ENCODE measurements around the gene CFAP45. TPM values are rescaled to one million over a fixed set of nuclear protein-coding genes. Genes with fewer than 3 reads are reported as not detected.

CFAP45 gene
- total and polyA plus RNA-seq, 4 experiments from 2014 or later, result 0.15 to 0.67 (median 0.52) TPM; not detected in 1

DNA sequence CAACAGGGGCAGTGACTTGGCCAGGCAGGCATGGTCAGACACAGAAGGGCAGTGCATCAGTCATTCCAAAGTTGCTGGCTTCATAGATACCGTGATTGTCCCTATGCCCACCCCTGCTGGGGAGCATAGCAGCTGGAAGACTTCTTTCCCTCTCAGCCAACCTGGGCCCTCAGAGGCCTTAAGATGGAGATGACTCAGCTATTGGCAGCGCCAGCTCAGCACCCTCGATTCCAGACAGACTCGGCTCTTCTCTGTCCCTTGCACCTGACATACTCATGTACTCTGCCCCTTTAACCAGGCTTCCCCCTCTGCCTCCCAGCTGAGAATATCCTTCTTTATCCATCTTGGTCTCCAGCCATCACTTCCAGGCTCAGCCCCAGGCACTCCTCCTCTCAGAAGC, 56.5 kb downstream of the CFAP45 start:
- H3K4me3 ChIP-seq (ENCODE audit: low read length in 2 of 2), result no peak overlapping the region
- intact Hi-C loops (cut with micrococcal nuclease), result no loop called here
- no peak overlapping the region for H3K27ac ChIP-seq (ENCODE audit: low read depth, low read length)
- H3K4me1 ChIP-seq (ENCODE audit: insufficient read depth, low read length), result no peaks in the 10 kb centered on the region
- H3K36me3 ChIP-seq (ENCODE audit: insufficient read depth, low read length), result no peaks in the 10 kb centered on the region
- H3K27me3 ChIP-seq (ENCODE audit: insufficient read depth, low read length), result no peaks in the 10 kb centered on the region
- ChIA-PET CTCF (ENCODE audit: partially characterized antibody) (no interaction called here), POLR2A (ENCODE audit: partially characterized antibody) (no interaction called here)
- peaks cover 0 to 3% of the 10 kb centered on the region in 2 donors for H3K36me3 Mint-ChIP-seq
- H3K9me3 ChIP-seq (ENCODE audit: control insufficient read depth in 1 of 2, low read length in 2 of 2), result no peaks in the 10 kb centered on the region
- H3K27ac Mint-ChIP-seq, result no peak overlapping the region
- peaks cover 0 to 2% of the 10 kb centered on the region in 2 donors for H3K27me3 Mint-ChIP-seq
- DNase-seq, result no peak
- no peaks in the 10 kb centered on the region for H3K9me3 Mint-ChIP-seq
- H3K4me3 Mint-ChIP-seq, result no peak overlapping the region
- peaks cover 0 to 9% (median under 1%) of the 10 kb centered on the region in 4 donors for H3K4me1 Mint-ChIP-seq

DNA sequence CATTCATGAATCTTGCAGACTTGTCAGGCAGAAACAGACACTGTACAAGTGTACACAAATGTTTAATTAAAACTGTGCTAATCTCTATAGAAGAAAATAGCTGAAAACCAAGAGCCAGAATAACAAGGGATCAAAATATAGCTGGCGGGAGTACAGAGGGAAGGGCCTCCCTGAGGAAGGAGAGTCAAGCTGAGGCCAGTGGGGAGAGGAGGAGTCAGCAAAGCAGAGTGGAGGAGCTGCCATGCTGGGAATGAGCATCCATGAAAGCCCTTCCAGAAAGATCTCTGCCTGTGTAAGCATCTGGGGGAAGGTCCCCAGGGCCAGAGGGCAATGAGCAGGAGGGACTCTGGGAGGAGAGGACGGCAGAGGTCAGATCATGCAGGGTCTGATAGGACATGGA, 58.2 kb downstream of the CFAP45 start:
- peaks cover 0 to 9% (median 0%) of the 10 kb centered on the region in 4 donors for H3K4me1 Mint-ChIP-seq
- DNase-seq, result no peak
- H3K4me3 ChIP-seq (ENCODE audit: low read length in 2 of 2), result no peak overlapping the region
- H3K9me3 Mint-ChIP-seq, result no peaks in the 10 kb centered on the region
- H3K4me3 Mint-ChIP-seq, result no peak overlapping the region
- intact Hi-C loops (cut with micrococcal nuclease), result no loop called here
- no peaks in the 10 kb centered on the region for H3K9me3 ChIP-seq (ENCODE audit: control insufficient read depth in 1 of 2, low read length in 2 of 2)
- no peaks in the 10 kb centered on the region for H3K27me3 Mint-ChIP-seq
- no peaks in the 10 kb centered on the region for H3K4me1 ChIP-seq (ENCODE audit: insufficient read depth, low read length)
- no peak overlapping the region for H3K27ac ChIP-seq (ENCODE audit: low read depth, low read length)
- ChIA-PET CTCF (ENCODE audit: partially characterized antibody) (interaction anchor here (1.0 to 2.2 kb wide), 3 partner anchors 8 to 49 kb away, joined by 3 to 6 read pairs (median 5); no protein-coding TSS in a partner anchor), POLR2A (ENCODE audit: partially characterized antibody) (interaction anchor here (0.6 kb wide), 1 partner anchor 197 kb away, joined by 3 read pairs; no protein-coding TSS in a partner anchor)
- peak overlapping the region in 1 of 7 donors; percentile 59 for H3K27ac Mint-ChIP-seq
- H3K36me3 Mint-ChIP-seq, result peaks cover 2 to 7% of the 10 kb centered on the region in 2 donors
- H3K27me3 ChIP-seq (ENCODE audit: insufficient read depth, low read length), result no peaks in the 10 kb centered on the region
- no peaks in the 10 kb centered on the region for H3K36me3 ChIP-seq (ENCODE audit: insufficient read depth, low read length)

DNA sequence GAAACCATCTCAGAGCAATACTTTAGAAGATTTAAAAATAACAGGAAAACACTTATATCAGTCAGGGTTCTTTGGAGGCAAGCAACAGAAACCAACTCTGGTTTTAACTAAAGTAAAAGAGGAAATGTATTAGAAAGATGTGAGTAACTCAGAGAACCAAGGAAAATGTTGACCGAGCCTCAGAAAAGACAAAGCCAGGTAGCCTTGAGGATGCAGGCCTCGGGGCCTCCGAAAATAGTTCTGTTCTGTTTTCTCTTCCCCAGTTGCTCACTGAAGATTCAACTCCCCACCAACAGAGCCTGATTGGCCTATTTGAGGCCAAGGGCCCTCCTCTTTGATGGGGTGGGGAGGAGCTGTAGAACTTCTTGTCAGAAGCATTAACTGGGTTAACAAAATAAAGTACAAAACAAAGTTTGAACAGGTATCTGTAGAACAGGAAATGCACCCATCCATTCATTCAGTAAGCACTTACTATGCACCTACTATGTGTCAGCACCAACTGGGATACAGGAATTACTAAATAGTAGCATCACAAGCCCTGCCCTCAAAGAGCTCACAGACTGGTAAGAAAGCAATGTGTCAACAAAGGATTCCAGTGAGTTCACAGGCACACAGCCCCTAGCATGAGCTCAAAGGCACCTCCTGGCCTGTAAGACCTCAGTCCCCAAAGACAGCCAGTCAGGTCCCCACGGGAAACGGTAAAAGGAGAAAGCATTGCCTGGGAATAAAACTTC, 60.7 kb downstream of the CFAP45 start:
- Mint-ChIP-seq H3K36me3 (peaks cover 2 to 4% of the 10 kb centered on the region in 2 donors), H3K9me3 (no peaks in the 10 kb centered on the region), H3K4me1 (peaks cover 0 to 5% (median under 1%) of the 10 kb centered on the region in 4 donors), H3K27ac (peak overlapping the region in 1 of 7 donors; percentile 17), H3K4me3 (no peak overlapping the region), H3K27me3 (no peaks in the 10 kb centered on the region)
- POLR2A ChIA-PET (ENCODE audit: partially characterized antibody), result no interaction called here
- no peak overlapping the region for H3K4me3 ChIP-seq (ENCODE audit: low read length in 2 of 2)
- no peaks in the 10 kb centered on the region for H3K27me3 ChIP-seq (ENCODE audit: insufficient read depth, low read length)
- H3K9me3 ChIP-seq (ENCODE audit: control insufficient read depth in 1 of 2, low read length in 2 of 2), result no peaks in the 10 kb centered on the region
- no peak overlapping the region for H3K27ac ChIP-seq (ENCODE audit: low read depth, low read length)
- no peaks in the 10 kb centered on the region for H3K4me1 ChIP-seq (ENCODE audit: insufficient read depth, low read length)
- no peaks in the 10 kb centered on the region for H3K36me3 ChIP-seq (ENCODE audit: insufficient read depth, low read length)
- DNase-seq, result no peak
- intact Hi-C loops (cut with micrococcal nuclease), result no loop called here
- CTCF ChIA-PET (ENCODE audit: partially characterized antibody), result interaction anchor here (1.0 to 1.3 kb wide), 2 partner anchors 40 to 168 kb away, joined by 3 to 4 read pairs; no protein-coding TSS in a partner anchor

DNA sequence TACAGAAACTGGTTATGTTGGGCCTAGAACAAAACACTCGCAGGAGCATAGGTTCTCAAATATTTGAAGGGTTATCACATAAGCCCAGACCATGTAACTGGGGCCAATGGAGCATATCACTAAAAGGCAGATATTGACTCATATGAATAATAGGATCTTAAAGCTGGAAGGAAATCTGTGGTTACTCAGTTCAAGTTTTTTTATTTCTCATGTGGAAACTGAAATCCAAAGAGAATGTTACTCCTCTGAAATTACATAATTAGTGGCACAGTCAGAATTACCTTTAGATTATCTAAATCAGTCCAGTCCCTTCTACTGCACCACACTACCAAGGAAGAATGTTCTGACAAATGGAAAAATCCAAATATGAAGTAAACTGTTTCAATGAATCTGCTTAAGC, 61.2 kb downstream of the CFAP45 start:
- H3K36me3 ChIP-seq (ENCODE audit: insufficient read depth, low read length), result no peaks in the 10 kb centered on the region
- ChIA-PET POLR2A (ENCODE audit: partially characterized antibody) (no interaction called here), CTCF (ENCODE audit: partially characterized antibody) (no interaction called here)
- Mint-ChIP-seq H3K36me3 (peaks cover 2 to 4% of the 10 kb centered on the region in 2 donors), H3K27ac (peak overlapping the region in 1 of 7 donors; percentile 17), H3K4me1 (peaks cover 0 to 5% (median under 1%) of the 10 kb centered on the region in 4 donors), H3K4me3 (no peak overlapping the region), H3K9me3 (no peaks in the 10 kb centered on the region), H3K27me3 (no peaks in the 10 kb centered on the region)
- no peak overlapping the region for H3K4me3 ChIP-seq (ENCODE audit: low read length in 2 of 2)
- intact Hi-C loops (cut with micrococcal nuclease), result no loop called here
- no peaks in the 10 kb centered on the region for H3K27me3 ChIP-seq (ENCODE audit: insufficient read depth, low read length)
- no peaks in the 10 kb centered on the region for H3K4me1 ChIP-seq (ENCODE audit: insufficient read depth, low read length)
- DNase-seq, result no peak
- no peak overlapping the region for H3K27ac ChIP-seq (ENCODE audit: low read depth, low read length)
- no peaks in the 10 kb centered on the region for H3K9me3 ChIP-seq (ENCODE audit: control insufficient read depth in 1 of 2, low read length in 2 of 2)

DNA sequence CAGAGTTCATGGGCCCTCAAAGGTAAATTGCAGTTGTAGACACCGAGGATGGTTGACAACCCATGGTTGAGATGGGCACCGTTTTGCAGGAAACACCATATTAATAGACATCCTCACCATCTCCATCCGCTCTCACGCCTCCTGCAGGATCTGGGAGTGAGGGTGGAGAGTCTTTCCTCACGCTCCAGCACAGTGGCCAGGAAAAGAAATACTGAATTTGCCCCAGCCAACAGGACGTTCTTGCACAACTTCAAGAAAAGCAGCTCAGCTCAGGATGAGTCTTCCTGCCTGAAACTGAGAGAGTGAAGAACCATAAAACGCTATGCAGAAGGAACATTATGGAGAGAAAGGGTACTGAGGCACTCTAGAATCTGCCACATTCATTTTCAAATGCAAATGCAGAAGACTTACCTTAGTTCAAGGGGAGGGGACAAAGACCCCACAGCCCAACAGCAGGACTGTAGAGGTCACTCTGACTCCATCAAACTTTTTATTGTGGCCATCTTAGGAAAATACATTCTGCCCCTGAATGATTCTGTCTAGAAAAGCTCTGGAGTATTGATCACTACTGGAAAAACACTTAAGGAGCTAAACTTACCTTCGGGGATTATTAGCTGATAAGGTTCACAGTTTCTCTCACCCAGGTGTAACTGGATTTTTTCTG, 64.0 kb downstream of the CFAP45 start:
- H3K9me3 ChIP-seq (ENCODE audit: control insufficient read depth in 1 of 2, low read length in 2 of 2), result no peaks in the 10 kb centered on the region
- ChIA-PET POLR2A (ENCODE audit: partially characterized antibody) (no interaction called here), CTCF (ENCODE audit: partially characterized antibody) (no interaction called here)
- no peaks in the 10 kb centered on the region for H3K9me3 Mint-ChIP-seq
- H3K4me1 ChIP-seq (ENCODE audit: insufficient read depth, low read length), result no peaks in the 10 kb centered on the region
- intact Hi-C loops (cut with micrococcal nuclease), result no loop called here
- peaks cover 0 to 5% (median under 1%) of the 10 kb centered on the region in 4 donors for H3K4me1 Mint-ChIP-seq
- peak overlapping the region in 1 of 7 donors; percentile 6 for H3K27ac Mint-ChIP-seq
- no peaks in the 10 kb centered on the region for H3K36me3 ChIP-seq (ENCODE audit: insufficient read depth, low read length)
- no peaks in the 10 kb centered on the region for H3K27me3 ChIP-seq (ENCODE audit: insufficient read depth, low read length)
- H3K4me3 ChIP-seq (ENCODE audit: low read length in 2 of 2), result no peak overlapping the region
- no peak for DNase-seq
- no peak overlapping the region for H3K4me3 Mint-ChIP-seq
- no peak overlapping the region for H3K27ac ChIP-seq (ENCODE audit: low read depth, low read length)
- no peaks in the 10 kb centered on the region for H3K27me3 Mint-ChIP-seq
- peaks cover 2 to 4% of the 10 kb centered on the region in 2 donors for H3K36me3 Mint-ChIP-seq

DNA sequence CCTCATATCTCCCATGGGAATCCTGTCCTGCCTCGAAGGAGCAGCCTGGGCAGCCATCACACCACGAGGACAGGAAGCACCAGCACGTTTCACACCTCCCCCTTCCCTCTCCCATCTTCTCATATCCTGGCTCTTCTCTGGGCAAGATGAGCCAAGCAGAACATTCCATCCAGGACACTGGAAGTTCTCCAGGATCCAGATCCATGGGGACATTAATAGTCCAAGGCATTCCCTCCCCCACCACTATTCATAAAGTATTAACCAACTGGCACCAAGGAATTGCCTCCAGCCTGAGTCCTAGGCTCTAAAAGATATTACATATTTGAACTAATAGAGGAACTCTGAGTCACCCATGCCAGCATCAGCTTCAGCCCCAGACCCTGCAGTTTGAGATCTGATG, 64.6 kb downstream of the CFAP45 start:
- Histone ChIP-seq H3K9me3 (ENCODE audit: control insufficient read depth in 1 of 2, low read length in 2 of 2) (no peaks in the 10 kb centered on the region), H3K36me3 (ENCODE audit: insufficient read depth, low read length) (no peaks in the 10 kb centered on the region), H3K4me1 (ENCODE audit: insufficient read depth, low read length) (no peaks in the 10 kb centered on the region), H3K4me3 (ENCODE audit: low read length in 2 of 2) (no peak overlapping the region), H3K27ac (ENCODE audit: low read depth, low read length) (no peak overlapping the region), H3K27me3 (ENCODE audit: insufficient read depth, low read length) (no peaks in the 10 kb centered on the region)
- peaks cover 0 to under 1% (median 0%) of the 10 kb centered on the region in 8 donors for H3K9me3 Mint-ChIP-seq
- intact Hi-C loops (cut with micrococcal nuclease), result no loop called here
- DNase-seq, result no peak
- H3K27me3 Mint-ChIP-seq, result no peaks in the 10 kb centered on the region
- no peak overlapping the region for H3K27ac Mint-ChIP-seq
- H3K4me1 Mint-ChIP-seq, result peaks cover 0 to 5% (median under 1%) of the 10 kb centered on the region in 4 donors
- CTCF ChIA-PET (ENCODE audit: partially characterized antibody), result no interaction called here
- peaks cover 2 to 4% of the 10 kb centered on the region in 2 donors for H3K36me3 Mint-ChIP-seq
- POLR2A ChIA-PET (ENCODE audit: partially characterized antibody), result no interaction called here
- no peak overlapping the region for H3K4me3 Mint-ChIP-seq

DNA sequence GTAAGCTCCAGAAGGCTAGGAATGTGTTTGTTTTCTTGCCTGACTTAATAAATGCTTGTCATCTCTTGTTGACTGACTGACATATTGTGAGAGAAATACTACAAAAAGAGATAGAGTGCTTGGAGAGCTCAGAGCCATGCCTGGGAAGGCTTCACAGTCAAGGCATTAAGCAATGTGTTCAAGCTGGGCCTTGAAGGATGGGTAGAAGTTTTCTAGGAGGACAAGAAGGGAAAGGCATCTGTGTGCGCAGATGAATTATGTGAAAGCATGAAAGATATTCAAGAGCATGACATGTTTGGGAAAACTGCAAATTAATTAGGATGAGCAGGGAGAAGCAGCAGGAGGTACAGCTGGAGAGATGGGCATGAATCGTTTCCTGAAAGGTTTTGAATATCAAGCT, 67.7 kb downstream of the CFAP45 start:
- Histone ChIP-seq H3K9me3 (ENCODE audit: control insufficient read depth in 1 of 2, low read length in 2 of 2) (no peaks in the 10 kb centered on the region), H3K36me3 (ENCODE audit: insufficient read depth, low read length) (no peaks in the 10 kb centered on the region), H3K4me3 (ENCODE audit: low read length in 2 of 2) (no peak overlapping the region), H3K4me1 (ENCODE audit: insufficient read depth, low read length) (peaks cover 16% of the 10 kb centered on the region), H3K27ac (ENCODE audit: low read depth, low read length) (no peak overlapping the region), H3K27me3 (ENCODE audit: insufficient read depth, low read length) (no peaks in the 10 kb centered on the region)
- Mint-ChIP-seq H3K4me3 (no peak overlapping the region), H3K27me3 (no peaks in the 10 kb centered on the region), H3K36me3 (peaks cover 0 to 2% of the 10 kb centered on the region in 2 donors), H3K9me3 (peaks cover 0 to 31% (median 15%) of the 10 kb centered on the region in 8 donors), H3K4me1 (peaks cover 13 to 23% (median 17%) of the 10 kb centered on the region in 4 donors), H3K27ac (no peak overlapping the region)
- no peak for DNase-seq
- ChIA-PET CTCF (ENCODE audit: partially characterized antibody) (interaction anchor here (1.1 to 1.6 kb wide), 2 partner anchors 33 to 60 kb away, joined by 3 to 6 read pairs; no protein-coding TSS in a partner anchor), POLR2A (ENCODE audit: partially characterized antibody) (interaction anchor here (0.6 kb wide), 1 partner anchor 752 kb away, joined by 3 read pairs; no protein-coding TSS in a partner anchor)
- intact Hi-C loops (cut with micrococcal nuclease), result no loop called here
